ENCODE data around the gene PSMB5. TPM values are rescaled to one million over a fixed set of nuclear protein-coding genes. Genes with fewer than 3 reads are reported as not detected.

The PSMB5 gene
- total and polyA plus RNA-seq, 2 of the 13 experiments (the other 11 are each of a cell fraction or from before 2014, with no cell fraction given) = 705 to 871 TPM

- peak; percentile 27; the same call in 1 of the 2 replicates for TF ChIP-seq ZKSCAN1 (IDR thresholded peaks at IDR 0.05; ENCODE audit: low read length)
- TF ChIP-seq ZNF468 (CRISPR knock-in tag; IDR thresholded peaks at IDR 0.05) = no peak
- 0 out of 2 replicates have a peak, but pooled peaks have one; percentile 24 for TF ChIP-seq ZBTB37 (CRISPR knock-in tag; IDR thresholded peaks at IDR 0.05)
- TF ChIP-seq ZNF333 (CRISPR knock-in tag; IDR thresholded peaks at IDR 0.05; ENCODE audit: borderline replicate concordance) = peak; percentile 78; the same call in 1 of the 2 replicates
- TF ChIP-seq GTF3A (CRISPR knock-in tag; conservative IDR thresholded peaks at IDR 0.05) = no peak
- TF ChIP-seq LCORL (IDR thresholded peaks at IDR 0.05) = no peak
- peak; percentile 57; the same call in 1 of the 2 replicates for TF ChIP-seq LCORL (CRISPR knock-in tag; IDR thresholded peaks at IDR 0.05)
- no peak for TF ChIP-seq ZNF672 (CRISPR knock-in tag; IDR thresholded peaks at IDR 0.05)
- no peak for TF ChIP-seq TBP (CRISPR knock-in tag; IDR thresholded peaks at IDR 0.05)
- peak; percentile 47; the same call in 1 of the 2 replicates for TF ChIP-seq MED1 (CRISPR knock-in tag; IDR thresholded peaks at IDR 0.05)
- TF ChIP-seq SIN3B (IDR thresholded peaks at IDR 0.05; ENCODE audit: low read length) = peak; percentile 33; the same call in 1 of the 2 replicates
- TF ChIP-seq ZFP1 (CRISPR knock-in tag; IDR thresholded peaks at IDR 0.05) = no peak
- peak; percentile 37; the same call in 1 of the 2 replicates for TF ChIP-seq YEATS4 (CRISPR knock-in tag; IDR thresholded peaks at IDR 0.05; ENCODE audit: borderline replicate concordance)
- peak; percentile 22; the same call in 1 of the 2 replicates for TF ChIP-seq MAF1 (CRISPR knock-in tag; IDR thresholded peaks at IDR 0.05; ENCODE audit: borderline replicate concordance)
- TF ChIP-seq ZHX1 (CRISPR knock-in tag; IDR thresholded peaks at IDR 0.05; ENCODE audit: low read depth) = peak; percentile 60; the same call in 1 of the 2 replicates
- no peak for TF ChIP-seq ZNF572 (CRISPR knock-in tag; IDR thresholded peaks at IDR 0.05)
- TF ChIP-seq IRF9 (CRISPR knock-in tag; IDR thresholded peaks at IDR 0.05; ENCODE audit: borderline replicate concordance) = peak; percentile 44; the same call in 1 of the 2 replicates
- TF ChIP-seq MEIS2 (CRISPR knock-in tag; IDR thresholded peaks at IDR 0.05) = peak; percentile 93
- peak; percentile 80 for TF ChIP-seq HINFP (CRISPR knock-in tag; IDR thresholded peaks at IDR 0.05; ENCODE audit: low read depth)
- TF ChIP-seq CBX2 (IDR thresholded peaks at IDR 0.05; ENCODE audit: low read depth, low read length) = no peak
- TF ChIP-seq CBX2 (CRISPR knock-in tag; IDR thresholded peaks at IDR 0.05; ENCODE audit: low read depth) = peak; percentile 63; the same call in 1 of the 2 replicates
These were observed 24.6 kb downstream of the PSMB5 start, which contains the start of gene C14orf93 (continued) for GRCh38 chr14:23009939-23010726.
